ENCODE results near the gene MCC.

- TF ChIP-seq CTCF (IDR thresholded peaks at IDR 0.05) (no peak), POLR2A (IDR thresholded peaks at IDR 0.05) (no peak)
Observed at GRCh38 chr5:113036826-113037225, 451.4 kb downstream of the MCC start.

Data from uterus (tissue), 2 donors.